Subcutaneous preadipocyte (primary cell): ENCODE measurements around the gene PIWIL1. TPM values are rescaled to one million over a fixed set of nuclear protein-coding genes. Genes with fewer than 3 reads are reported as not detected.

Experiments used
- total RNA-seq: library from RNA; depleted of rRNA; stranded (reverse); fragments of >200 nt; gene quantifications from 2 replicates; pipeline ENCODE4 v1.2.3, GENCODE V29; 2012

The PIWIL1 gene
- not detected in 2 replicates for total RNA-seq

DNA sequence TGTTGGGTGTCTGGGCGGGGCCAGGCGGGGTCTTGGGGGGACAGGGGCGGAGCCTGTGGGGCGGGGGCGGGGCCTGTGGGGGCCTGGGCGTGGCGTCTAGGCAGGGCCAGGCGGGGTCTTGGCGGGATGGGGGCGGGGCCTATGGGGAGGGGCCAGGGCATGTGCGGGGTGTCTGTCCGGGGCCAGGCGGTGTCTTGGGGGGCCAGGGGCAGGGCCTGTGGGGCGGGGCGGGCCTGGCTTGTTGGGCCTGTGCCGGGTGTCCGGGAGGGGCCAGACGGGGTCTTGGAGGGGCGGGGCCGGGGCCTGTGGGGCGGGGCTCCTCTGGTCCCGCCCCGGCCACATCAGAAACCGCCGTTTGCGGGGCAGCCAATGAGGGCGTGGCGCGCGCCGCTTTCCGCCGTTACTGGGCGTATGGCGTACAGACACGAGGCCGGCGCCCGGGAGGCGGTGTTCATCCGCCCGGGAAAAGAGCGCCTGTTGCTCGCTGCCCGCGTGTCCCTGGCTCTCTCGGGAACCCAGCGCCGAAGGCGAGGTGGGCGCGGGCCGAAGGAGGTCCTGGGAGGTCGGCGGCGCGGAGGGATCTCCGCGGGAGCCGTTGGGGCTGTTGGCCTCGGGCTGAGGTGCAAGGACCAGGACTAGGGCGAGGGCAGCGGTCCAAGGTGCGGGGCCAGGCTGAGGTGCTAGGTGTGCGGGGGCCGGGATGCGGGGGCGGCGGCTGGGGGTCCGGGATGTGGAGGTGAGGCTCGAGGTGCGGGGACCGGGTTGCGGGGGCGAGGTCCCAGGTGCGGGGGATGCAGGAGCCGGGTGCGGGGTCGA is at the start of gene PIWIL1:
Gene PIWIL1, plus strand, starts transcription at position 400 of the 816 bp plus-strand sequence. CDS start 4,705 bp downstream, outside the sequence.

Other genes with a start within 250 kb of the PIWIL1 start
- gene FZD10, start 175.4 kb upstream of the PIWIL1 start, total RNA-seq: 1.1 TPM in 1 of 2 replicates, not detected in the other